Measurements from ENCODE around the gene PLSCR3.

The PLSCR3 gene

DNA sequence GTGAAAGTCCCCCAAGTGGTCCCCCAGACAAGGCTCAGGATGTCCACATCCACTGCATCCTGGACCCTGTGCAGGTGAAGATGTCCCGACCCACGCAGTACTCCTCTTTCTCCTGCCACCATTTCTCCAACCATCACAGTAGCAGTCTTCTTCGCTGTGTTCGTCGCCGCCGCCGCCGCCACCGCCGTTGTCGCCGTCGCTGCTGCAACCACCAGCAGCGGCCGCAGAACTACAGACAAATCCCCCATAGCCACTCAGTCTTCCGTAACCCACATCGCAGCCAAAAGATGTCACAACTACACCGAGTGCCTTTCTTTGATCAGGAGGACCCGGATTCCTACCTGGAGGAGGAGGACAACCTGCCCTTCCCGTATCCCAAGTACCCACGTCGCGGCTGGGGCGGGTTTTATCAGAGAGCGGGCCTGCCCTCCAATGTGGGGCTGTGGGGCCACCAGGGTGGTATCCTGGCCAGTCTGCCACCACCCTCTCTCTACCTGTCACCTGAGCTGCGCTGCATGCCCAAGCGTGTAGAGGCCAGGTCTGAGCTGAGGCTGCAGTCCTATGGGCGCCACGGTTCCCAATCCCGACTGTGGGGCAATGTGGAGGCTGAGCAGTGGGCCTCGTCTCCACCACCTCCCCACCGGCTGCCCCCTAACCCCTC lies 32.0 kb upstream of the PLSCR3 start:
- no peak for DNase-seq

DNA sequence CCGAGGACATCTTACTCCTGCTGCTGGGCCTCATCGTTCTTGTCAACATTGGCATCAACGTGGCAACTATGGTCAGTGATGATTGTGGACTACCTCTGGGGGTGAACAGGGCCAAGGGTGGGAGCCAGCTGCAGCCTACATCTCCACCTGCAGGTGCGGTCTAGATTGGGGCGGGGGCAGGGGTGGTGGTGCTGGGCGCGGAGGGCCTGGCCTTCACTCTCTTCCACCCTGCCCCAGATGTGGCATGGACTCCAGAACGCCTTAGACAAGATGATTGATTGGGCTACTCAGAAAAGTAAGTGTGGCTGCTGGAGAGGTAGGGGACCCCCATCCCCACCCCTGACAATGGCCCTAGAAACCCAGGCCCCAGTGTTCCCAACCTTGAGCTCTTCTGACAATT lies 31.4 kb upstream of the PLSCR3 start:
- DNase-seq, result no peak

DNA sequence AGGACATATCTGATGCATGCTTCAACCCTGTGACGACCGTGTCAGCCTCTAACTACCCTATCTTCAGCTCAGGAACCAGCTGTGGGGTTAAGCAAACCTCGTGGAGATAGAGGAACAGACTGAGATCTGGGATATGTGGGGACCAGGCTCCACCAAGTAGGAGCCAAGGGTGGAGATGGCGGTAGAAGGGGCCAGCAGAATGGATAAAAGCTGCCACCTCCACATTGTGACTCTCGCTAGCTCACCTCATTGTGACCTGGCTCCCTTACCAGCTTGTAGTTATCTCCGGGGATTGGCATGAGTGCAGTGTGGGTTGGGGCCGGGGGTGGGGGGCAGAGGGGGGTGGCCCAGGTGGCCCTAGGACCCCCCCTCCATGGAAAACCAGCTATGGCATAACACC lies 31.0 kb upstream of the PLSCR3 start, which contains the start of gene SPEM2:
SPEM2 (plus strand) TSS at position 301 of the 400 bp plus-strand sequence; CDS start at position 374, 73 bp downstream.
- DNase-seq, result no peak

DNA sequence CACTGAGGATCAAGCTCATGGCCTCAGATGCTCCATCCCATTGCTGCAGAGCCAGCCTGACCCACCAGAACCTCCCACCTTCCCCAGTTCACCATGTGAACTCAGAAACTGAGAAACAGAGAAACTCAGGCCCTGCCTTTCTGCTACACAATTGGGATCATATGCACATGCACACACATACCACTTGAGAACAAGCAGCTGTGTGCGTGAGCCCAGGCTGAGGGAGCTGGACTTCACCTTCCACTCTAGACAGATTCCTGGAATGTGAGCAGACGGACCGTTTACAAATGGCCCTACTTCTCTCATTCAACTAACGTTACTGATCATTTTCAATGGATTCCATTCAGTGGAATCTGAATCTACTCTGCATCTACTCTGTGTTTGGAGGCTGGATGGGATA lies 29.4 kb upstream of the PLSCR3 start:
- no peak for DNase-seq

DNA sequence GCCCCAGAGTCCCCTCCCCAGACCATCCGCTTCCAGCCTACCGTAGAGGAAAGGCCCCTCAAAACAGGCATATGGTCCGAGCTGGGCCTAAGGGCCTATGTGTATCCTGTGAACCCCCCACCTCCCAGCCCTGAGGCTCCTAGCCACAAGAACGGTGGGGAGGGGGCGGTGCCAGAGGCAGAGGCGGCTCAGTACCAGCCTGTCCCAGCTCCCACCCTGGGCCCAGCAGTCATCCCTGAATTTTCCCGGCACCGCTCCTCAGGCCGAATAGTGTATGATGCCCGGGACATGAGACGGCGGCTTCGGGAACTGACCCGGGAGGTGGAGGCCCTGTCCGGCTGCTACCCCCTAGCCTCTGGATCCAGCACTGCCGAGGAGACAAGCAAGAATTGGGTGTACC lies 26.9 kb upstream of the PLSCR3 start:
- DNase-seq, result no peak

DNA sequence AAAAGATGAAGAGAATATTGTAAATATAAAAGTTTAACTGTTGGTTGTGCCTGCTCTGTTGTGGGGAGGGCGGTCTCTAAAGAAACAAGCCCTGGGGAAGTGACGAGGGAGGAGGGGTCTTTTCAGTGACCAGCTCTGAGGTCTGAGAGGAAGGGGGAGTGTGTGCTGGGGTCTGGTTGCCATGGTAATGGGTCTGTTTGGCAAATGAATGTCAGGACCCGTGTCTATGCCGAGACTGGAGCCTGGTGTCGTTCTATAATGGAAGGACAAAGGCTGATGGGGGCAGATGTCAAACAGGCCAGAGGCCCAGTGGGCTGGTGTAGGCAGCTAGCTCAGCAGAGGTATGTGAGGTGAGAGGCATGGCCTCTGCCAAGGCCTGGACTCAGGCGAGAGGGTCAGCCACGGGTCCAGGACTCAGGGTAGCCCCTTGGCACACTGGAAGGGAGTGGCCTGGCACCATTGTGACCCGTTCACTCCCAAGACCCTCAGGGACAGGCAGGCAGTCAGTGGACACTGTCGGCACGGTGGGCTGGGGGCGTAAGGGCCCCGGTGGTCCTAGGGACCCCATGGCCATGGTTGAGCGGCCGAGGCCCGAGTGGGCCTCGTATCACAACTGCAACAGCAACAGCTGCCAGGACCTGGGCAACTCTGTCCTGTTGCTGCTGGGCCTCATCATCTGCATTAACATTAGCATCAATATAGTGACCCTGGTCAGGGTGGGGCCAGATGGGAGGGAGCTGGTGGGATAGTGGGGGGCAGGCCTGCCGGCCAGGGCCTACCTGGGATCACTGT lies 25.7 kb upstream of the PLSCR3 start, which contains the start of gene SPEM1:
SPEM1 (plus strand) TSS at position 506 of the 792 bp plus-strand sequence; CDS start at position 567, 61 bp downstream.
- no peak for DNase-seq

DNA sequence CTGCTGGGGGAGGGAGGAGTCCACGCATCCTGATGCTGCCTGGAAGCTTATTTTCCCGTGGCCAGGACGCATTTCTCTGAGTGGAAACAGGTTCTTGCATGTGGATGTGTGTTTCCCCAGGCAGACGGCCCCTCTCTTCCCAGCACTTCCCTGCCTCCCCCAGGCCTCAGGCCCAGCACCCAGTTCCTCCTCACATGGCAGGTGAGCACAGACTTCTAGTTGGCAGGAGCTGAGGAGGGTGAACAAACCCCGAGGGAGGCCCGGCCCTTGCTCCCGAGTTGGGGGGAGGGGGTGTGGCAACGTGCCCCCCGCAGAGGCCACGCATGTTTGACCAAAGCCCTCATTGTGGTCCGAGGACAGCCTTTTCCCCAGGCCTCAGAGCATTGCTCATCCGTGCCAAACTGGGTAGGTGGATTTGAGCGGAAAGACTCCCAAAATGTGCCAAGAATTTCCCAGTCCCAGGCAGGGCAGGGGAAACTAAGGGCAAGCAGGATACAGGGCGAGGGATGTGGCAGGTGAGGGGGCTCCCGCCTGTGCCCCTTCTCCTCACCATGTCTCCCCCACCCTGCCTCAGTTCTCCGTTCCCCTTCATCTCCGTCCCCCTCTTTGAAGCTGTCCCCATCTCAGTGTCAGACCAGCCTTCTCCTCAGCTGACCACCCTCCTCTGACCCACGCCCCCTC lies 24.3 kb upstream of the PLSCR3 start:
- DNase-seq, result no peak

DNA sequence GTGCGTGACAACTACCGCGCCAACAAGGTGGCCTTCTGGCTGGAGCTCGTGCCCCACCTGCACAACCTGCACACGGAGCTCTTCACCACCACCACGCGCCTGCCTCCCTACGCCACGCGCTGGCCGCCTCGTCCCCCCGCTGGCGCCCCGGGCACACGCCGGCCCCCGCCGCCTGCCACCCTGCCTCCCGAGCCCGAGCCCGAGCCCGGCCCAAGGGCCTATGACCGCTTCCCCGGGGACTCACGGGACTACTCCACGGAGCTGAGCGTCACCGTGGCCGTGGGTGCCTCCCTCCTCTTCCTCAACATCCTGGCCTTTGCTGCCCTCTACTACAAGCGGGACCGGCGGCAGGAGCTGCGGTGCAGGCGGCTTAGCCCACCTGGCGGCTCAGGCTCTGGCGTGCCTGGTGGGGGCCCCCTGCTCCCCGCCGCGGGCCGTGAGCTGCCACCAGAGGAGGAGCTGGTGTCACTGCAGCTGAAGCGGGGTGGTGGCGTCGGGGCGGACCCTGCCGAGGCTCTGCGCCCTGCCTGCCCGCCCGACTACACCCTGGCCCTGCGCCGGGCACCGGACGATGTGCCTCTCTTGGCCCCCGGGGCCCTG lies 22.8 kb upstream of the PLSCR3 start:
- DNase-seq, result no peak

DNA sequence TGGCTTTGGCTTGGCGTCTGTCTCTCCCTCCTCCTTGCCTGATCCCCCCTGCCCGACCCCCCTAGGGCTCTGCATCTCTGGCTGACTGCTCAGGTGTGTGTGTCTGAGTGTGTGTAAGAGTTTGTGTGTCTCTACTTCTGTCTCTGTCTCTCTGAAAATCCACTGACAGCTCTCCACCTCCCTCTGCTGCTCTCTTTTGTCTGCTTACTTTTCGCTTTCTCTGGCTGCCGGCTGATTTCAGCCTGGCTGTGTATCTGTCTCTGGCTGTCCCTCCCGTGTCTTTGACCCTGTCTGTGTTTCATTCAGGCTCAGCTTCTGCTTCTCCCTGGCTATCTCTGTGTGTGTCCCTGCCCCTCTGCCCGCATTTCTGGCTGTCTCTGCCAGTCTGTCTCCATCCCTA lies 22.0 kb upstream of the PLSCR3 start:
- no peak for DNase-seq

DNA sequence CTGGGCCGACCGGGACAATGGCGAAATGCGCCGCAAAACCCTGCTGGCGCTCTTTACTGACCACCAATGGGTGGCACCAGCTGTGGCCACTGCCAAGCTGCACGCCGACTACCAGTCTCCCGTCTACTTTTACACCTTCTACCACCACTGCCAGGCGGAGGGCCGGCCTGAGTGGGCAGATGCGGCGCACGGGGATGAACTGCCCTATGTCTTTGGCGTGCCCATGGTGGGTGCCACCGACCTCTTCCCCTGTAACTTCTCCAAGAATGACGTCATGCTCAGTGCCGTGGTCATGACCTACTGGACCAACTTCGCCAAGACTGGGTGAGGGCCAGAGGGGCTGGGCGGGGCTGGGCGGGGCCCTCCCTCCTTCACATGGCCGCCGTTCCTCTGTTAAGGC lies 21.5 kb upstream of the PLSCR3 start:
- no peak for DNase-seq

DNA sequence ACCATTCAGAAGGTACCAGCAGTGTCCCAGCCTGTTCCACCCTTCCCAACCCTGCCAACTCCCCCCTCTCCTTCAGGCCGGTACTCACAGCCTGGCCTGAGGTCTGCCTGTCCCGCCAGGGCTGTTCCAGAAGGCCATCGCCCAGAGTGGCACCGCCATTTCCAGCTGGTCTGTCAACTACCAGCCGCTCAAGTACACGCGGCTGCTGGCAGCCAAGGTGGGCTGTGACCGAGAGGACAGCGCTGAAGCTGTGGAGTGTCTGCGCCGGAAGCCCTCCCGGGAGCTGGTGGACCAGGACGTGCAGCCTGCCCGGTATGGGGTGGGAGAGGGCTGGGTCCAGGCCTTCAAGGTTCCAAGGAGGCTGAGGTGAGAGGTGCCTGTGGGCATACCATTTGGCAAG lies 20.5 kb upstream of the PLSCR3 start:
- DNase-seq, result no peak

DNA sequence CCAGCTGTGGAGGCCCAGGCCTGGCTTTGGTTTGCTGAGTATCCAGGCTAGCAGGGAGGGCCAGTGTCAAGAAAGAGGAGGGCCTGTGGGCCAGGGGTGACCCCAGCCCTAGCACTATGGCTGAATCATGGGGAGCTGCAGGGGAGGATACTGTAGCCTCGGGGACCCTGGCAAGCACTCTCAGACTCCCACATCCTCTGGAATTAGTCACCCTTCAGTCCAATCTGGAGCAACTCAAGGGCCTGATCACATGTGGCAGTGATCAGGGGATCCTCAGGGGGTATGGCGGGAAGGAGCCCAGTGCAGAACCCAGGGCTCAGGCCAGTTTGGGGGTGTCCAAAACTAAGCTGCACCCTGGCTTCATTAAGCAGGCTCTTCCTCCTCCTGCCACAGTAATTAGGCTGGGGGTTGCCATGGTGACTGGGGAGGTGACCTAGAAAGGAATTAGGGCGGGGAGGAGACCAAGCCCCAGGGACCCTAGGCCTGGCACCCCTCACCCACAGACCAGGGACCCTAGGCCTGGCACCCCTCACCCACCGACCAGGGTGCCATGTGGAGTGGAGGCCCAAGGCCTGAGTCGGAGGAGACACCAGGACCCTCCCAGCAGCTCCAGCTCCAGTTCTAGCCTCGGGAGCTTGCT lies 19.1 kb upstream of the PLSCR3 start:
- DNase-seq, result no peak

DNA sequence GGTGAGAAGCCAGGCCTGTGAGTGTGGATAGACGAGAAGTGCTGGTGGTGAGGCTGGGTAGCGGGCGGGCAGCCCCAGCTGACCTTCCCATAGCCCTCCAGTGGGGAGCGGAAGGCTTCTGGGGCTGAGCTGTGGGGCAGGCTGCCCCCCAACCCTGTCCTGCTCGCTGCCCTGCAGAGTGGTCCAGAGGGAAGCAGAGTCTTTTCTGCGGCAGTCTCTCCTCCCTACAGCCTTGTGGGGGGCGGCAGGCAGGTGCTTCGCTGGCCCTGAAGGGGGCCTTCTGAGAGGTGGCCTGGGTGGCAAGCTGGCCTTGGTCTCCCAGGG lies 17.1 kb upstream of the PLSCR3 start:
- no peak for DNase-seq

DNA sequence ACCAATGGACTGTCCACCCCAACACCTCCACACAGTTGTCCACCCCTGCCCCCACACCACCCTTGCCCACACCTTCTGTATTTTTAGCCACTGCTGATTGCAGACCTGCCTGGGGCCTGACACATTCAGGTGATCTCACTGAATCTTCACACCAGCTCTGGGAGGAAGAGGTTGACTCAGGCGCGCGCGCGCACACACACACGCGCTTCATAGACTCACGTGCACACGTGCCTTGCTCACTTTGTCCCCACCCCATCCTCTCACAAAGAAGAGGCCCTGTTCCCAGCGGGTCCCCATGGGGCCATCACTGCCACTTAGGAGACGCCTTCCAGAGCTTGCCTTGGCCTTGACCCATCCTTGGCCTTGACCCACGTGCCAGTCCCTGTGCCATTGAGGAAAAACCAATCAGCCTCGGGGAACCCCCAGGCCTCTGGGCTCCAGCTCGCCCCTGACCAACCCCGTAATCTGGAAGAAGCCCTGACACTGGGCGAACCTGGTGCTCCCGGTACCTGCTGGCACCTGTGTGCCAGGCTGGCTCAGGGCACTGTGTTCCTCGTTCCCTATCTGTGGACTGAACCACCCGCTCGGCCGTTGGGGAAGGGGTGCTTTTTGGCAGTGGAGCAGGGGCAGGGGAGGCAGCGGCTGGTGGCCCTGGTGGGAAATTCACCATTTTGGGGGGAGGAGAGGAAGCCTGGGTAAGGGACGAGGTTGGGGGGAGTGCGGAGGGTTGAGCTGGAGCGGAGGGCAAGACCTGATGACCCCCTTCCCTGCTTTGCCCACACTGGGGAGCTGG lies 16.5 kb upstream of the PLSCR3 start:
- DNase-seq, result no peak

DNA sequence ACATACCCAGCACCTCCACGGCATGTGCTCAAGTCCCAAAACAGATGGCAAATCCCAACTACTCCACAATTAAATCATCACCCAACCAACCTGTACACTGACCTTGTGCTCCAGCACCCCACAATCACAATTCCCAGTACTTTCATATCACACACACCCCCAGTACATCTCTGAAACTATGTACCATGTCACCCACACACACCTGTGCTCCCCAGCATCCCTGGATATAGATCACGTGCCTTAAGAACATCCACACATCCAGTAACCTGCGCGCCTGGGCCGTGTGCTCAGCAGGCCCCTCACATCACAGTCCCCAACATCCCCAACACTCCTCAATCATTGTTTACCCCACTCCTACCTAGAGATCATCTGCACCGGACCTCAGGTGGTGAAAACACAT lies 15.4 kb upstream of the PLSCR3 start:
- no peak for DNase-seq

DNA sequence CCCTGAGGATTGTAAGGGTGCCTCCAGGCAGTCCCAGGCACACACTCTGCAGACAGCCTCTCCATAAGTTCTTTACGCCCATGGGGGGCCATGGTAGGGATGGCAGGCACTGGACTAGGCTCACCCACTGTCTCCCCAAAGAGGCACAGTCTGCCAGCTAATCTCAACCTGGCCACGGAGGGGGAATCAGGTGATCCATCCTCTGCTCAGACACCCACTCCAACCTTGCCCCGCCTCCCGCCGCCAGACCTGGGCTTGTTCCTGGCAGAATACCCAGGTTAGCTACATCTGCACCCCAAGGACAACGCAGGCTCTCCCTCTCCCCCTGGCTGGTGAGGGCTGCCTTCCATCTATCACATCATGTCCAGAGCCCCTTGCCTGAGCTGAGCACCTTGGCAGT lies 14.5 kb upstream of the PLSCR3 start:
- DNase-seq, result no peak

DNA sequence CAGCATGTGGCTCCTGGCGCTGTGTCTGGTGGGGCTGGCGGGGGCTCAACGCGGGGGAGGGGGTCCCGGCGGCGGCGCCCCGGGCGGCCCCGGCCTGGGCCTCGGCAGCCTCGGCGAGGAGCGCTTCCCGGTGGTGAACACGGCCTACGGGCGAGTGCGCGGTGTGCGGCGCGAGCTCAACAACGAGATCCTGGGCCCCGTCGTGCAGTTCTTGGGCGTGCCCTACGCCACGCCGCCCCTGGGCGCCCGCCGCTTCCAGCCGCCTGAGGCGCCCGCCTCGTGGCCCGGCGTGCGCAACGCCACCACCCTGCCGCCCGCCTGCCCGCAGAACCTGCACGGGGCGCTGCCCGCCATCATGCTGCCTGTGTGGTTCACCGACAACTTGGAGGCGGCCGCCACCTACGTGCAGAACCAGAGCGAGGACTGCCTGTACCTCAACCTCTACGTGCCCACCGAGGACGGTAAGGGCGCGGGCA lies 14.0 kb upstream of the PLSCR3 start:
- no peak for DNase-seq

DNA sequence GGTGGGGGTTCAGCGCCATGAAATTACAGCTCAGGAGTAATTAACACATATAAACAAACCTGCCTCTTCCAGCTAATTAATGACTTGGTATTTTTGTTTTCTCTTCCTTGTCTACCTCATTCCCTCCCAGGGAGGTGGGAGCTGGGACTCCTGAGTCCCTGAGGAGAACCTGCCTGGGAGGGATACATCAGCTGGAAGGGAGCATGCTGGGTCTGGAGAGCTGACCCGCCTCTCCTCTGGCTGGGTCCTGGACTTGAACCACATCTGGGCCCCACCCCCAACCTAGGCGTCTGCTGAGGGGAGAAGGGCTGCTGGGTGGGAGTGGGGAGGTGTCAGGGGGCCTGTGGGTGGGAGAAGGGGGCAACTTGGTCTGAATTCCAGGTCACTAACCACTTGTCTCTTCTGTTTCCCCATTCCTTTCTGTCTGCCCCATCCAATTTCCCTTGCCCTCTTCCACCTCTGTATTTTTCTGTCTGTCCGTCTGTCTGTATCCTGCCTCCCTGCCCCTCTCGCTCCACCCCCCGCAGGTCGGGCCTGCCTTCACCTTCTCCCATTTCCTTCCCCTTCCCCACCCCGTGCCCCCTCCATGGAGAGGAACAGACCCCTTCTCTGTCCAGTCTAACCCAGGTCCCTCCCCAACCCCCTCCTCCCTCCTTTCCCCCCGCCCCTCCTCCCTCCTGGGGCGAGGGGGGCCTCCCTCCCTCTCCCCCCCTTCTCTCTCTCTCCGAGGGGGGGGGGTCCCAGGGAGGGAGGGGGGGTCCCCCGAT lies 13.3 kb upstream of the PLSCR3 start, which contains the start of gene NLGN2:
NLGN2 (plus strand) TSS at position 361 of the 767 bp plus-strand sequence. CDS start 411 bp downstream, outside the sequence.
- no peak for DNase-seq

DNA sequence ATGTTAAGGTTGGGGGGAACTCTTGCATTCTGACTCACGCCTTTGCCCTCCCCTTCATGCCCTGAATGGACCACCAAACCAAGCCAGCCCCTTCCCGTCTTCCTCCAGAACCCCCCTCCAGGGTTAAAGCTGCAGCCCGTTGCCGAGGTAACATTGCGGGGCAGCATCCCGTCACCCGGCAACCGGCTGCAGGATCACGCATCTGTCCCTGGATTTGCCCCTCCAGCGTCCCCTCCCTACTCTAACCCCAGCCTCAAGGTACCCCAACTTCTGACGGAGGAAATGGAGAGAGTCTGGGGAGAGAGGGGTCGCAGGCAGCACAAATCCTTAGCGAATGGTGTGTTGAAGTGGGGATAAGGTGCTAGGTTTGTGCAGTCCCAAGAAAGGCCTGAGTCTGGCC lies 12.8 kb upstream of the PLSCR3 start:
- DNase-seq, result no peak

DNA sequence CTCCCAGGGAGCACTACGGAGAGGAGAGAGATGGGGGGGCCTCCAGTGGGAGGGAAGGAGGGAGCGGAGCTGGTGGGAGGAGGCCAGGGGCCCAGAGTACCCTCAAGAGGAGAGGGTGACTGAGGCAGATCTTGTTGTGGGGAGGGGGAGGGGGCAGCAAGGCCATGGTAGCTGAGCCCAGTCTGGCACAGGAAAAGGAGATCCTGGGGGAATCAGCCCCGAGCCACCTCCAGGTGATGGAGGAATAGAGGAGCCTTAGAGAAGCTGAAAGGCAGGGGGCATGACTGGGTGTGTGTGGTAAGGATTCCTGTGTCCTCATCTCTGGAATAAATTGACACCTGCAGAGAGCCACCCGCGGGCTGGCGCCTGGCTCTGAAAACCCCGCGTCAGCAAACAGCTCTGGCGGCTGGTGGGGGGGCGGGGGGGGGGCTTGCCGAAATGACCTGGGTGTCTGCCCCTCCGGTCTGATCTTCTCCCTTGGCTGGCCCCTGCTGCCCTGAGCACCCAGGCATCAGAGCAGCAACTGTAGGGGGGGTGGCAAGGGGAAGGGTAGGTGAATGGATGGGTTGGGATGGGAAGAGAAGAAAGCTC lies 12.0 kb upstream of the PLSCR3 start:
- DNase-seq, result no peak
